CD4-positive, CD25-positive, alpha-beta regulatory T cell (primary cell): Measurements from ENCODE around the gene ZNF516. TPM values are rescaled to one million over a fixed set of nuclear protein-coding genes. Genes with fewer than 3 reads are reported as not detected.

Source experiments
- ATAC-seq, 2 donors: fragments of 150-1000 bp; cut with Tn5 transposase; one replicate each; pipeline ENCODE4 v1.10.0; 2021; ENCODE audit warnings: low read depth in 2 of 2, moderate number of reproducible peaks in 2 of 2, moderate library complexity in 1 of 2
- DNase-seq, 3 donors: peaks; one replicate each; pipeline versions ENCODE4 v3.0.0 to v3.0.0-alpha.2; 2012 to 2022; ENCODE audit warnings: mixed read lengths in 1 of 3
- H3K27ac ChIP-seq: one replicate; pipeline ENCODE4 v1.7.0; 2013; ENCODE audit warnings: mild to moderate bottlenecking, low read length; ENCODE audit not compliant: insufficient read depth, poor library complexity, severe bottlenecking
- H3K27me3 ChIP-seq: one replicate; pipeline ENCODE4 v1.7.0; 2013; ENCODE audit warnings: low read length; ENCODE audit not compliant: control insufficient read depth, insufficient read depth
- H3K36me3 ChIP-seq: one replicate; pipeline ENCODE4 v1.7.0; 2013; ENCODE audit warnings: mild to moderate bottlenecking, low read length, moderate library complexity; ENCODE audit not compliant: control insufficient read depth, insufficient read depth
- H3K4me1 ChIP-seq: 2 replicates; pipeline ENCODE4 v1.7.0; 2013; ENCODE audit warnings: mild to moderate bottlenecking, low read length; ENCODE audit not compliant: insufficient read depth, control insufficient read depth, poor library complexity, severe bottlenecking
- H3K4me3 ChIP-seq: one replicate; pipeline ENCODE4 v1.7.0; 2013; ENCODE audit warnings: low read depth, mild to moderate bottlenecking, low read length, moderate library complexity
- H3K9me3 ChIP-seq, 2 experiments: 1 replicate in 1 of 2; 2 replicates in 1 of 2; pipeline ENCODE4 v1.7.0; 2013; ENCODE audit warnings: low read length in 2 of 2, mild to moderate bottlenecking in 1 of 2, moderate library complexity in 1 of 2; ENCODE audit not compliant: control insufficient read depth in 2 of 2
- H3K27ac Mint-ChIP-seq, 3 donors: one replicate each; pipeline ENCODE4 v1.8.0; 2020 to 2022; ENCODE audit warnings: mild to moderate bottlenecking in 3 of 3, mixed read lengths in 3 of 3, moderate library complexity in 2 of 3
- H3K27me3 Mint-ChIP-seq: one replicate; pipeline ENCODE4 v1.8.0; 2022; ENCODE audit warnings: mild to moderate bottlenecking, mixed read lengths
- H3K36me3 Mint-ChIP-seq: one replicate; pipeline ENCODE4 v1.8.0; 2020; ENCODE audit warnings: mixed read lengths
- H3K4me1 Mint-ChIP-seq, 4 donors: one replicate each; pipeline ENCODE4 v1.8.0; 2020 to 2022; ENCODE audit warnings: mixed read lengths in 4 of 4, mild to moderate bottlenecking in 1 of 4
- H3K4me3 Mint-ChIP-seq, 4 donors: one replicate each; pipeline ENCODE4 v1.8.0; 2020 to 2022; ENCODE audit warnings: mild to moderate bottlenecking in 4 of 4, mixed read lengths in 4 of 4, moderate library complexity in 3 of 4
- H3K9me3 Mint-ChIP-seq, 7 donors: one replicate each; pipeline ENCODE4 v1.8.0; 2020 to 2022; ENCODE audit warnings: mixed read lengths in 7 of 7, mild to moderate bottlenecking in 3 of 7, moderate library complexity in 2 of 7
- polyA plus RNA-seq, 4 donors: library from polyadenylated mRNA; unstranded; fragments of 300-500 nt; fragmentation: Illumina TruSeq; gene quantifications; one replicate each; pipeline ENCODE4 v1.2.3, GENCODE V29; 2021
- total RNA-seq: library from RNA; stranded (reverse); gene quantifications from one replicate; pipeline ENCODE4 v1.2.3, GENCODE V29; 2022

ZNF516 gene
- total and polyA plus RNA-seq, 5 donors from 2014 or later = 0.26 to 9.9 (median 0.57) TPM; not detected in 1

- Histone ChIP-seq H3K27ac (no peak overlapping the region), H3K36me3 (no peaks in the 10 kb centered on the region), H3K27me3 (peaks cover 23% of the 10 kb centered on the region), H3K4me3 (no peak overlapping the region), H3K9me3 (no peaks in the 10 kb centered on the region), H3K4me1 (peaks cover 30% of the 10 kb centered on the region)
- DNase-seq (no peak), ATAC-seq (no peak)
- H3K36me3 Mint-ChIP-seq = peaks cover 3% of the 10 kb centered on the region
- peaks cover 0 to 4% (median 0%) of the 10 kb centered on the region in 7 donors for H3K9me3 Mint-ChIP-seq
- H3K4me3 Mint-ChIP-seq = peak overlapping the region in 1 of 4 donors; percentile 70
- H3K27ac Mint-ChIP-seq = peak overlapping the region in 1 of 3 donors; percentile 22
- H3K4me1 Mint-ChIP-seq = peaks cover 0 to 37% (median 7%) of the 10 kb centered on the region in 4 donors
- peaks cover 79% of the 10 kb centered on the region for H3K27me3 Mint-ChIP-seq
Observed at GRCh38 chr18:76497021-76497420, 2.0 kb upstream of the ZNF516 start.

GRCh38 chr18:76496194-76496890 is 1.3 kb upstream of the ZNF516 start:
- Mint-ChIP-seq H3K4me1 (peaks cover 0 to 40% (median 7%) of the 10 kb centered on the region in 4 donors), H3K4me3 (peak overlapping the region in 3 of 4 donors; percentile 70 to 84 (median 83)), H3K9me3 (peaks cover 0 to 4% (median 0%) of the 10 kb centered on the region in 7 donors), H3K27me3 (peaks cover 78% of the 10 kb centered on the region), H3K27ac (no peak overlapping the region), H3K36me3 (peaks cover 3% of the 10 kb centered on the region)
- H3K27me3 ChIP-seq = peaks cover 23% of the 10 kb centered on the region
- H3K27ac ChIP-seq = no peak overlapping the region
- no peaks in the 10 kb centered on the region for H3K36me3 ChIP-seq
- no peak overlapping the region for H3K4me3 ChIP-seq
- peaks cover 35% of the 10 kb centered on the region for H3K4me1 ChIP-seq
- peak in 2 of 3 donors; percentile 15 to 20 for DNase-seq
- ATAC-seq = no peak
- no peaks in the 10 kb centered on the region for H3K9me3 ChIP-seq

- peak overlapping the region; percentile 70 to 88 (median 81) for H3K4me3 Mint-ChIP-seq
- peaks cover 24% of the 10 kb centered on the region for H3K27me3 ChIP-seq
- H3K4me3 ChIP-seq = peak overlapping the region; percentile 51
- H3K4me1 Mint-ChIP-seq = peaks cover 0 to 44% (median 8%) of the 10 kb centered on the region in 4 donors
- no peaks in the 10 kb centered on the region for H3K9me3 ChIP-seq
- ATAC-seq (peak in 1 of 2 donors; percentile 12), DNase-seq (peak in 1 of 3 donors; percentile 16)
- no peak overlapping the region for H3K27ac Mint-ChIP-seq
- peaks cover 39% of the 10 kb centered on the region for H3K4me1 ChIP-seq
- peaks cover 0 to 4% (median 0%) of the 10 kb centered on the region in 7 donors for H3K9me3 Mint-ChIP-seq
- H3K27me3 Mint-ChIP-seq = peaks cover 79% of the 10 kb centered on the region
- H3K36me3 Mint-ChIP-seq = peaks cover 3% of the 10 kb centered on the region
- H3K27ac ChIP-seq = no peak overlapping the region
- H3K36me3 ChIP-seq = no peaks in the 10 kb centered on the region
Observed at GRCh38 chr18:76495435-76496193, 572 bp upstream of the ZNF516 start.

GRCh38 chr18:76494231-76495005 is 624 bp downstream of the ZNF516 start:
- peaks cover 80% of the 10 kb centered on the region for H3K27me3 Mint-ChIP-seq
- Histone ChIP-seq H3K4me1 (peaks cover 42% of the 10 kb centered on the region), H3K9me3 (no peaks in the 10 kb centered on the region), H3K36me3 (no peaks in the 10 kb centered on the region), H3K27ac (no peak overlapping the region), H3K4me3 (peak overlapping the region; percentile 80), H3K27me3 (peaks cover 35% of the 10 kb centered on the region)
- DNase-seq (peak in 1 of 3 donors; percentile 11), ATAC-seq (no peak)
- peaks cover 0 to 4% (median 0%) of the 10 kb centered on the region in 7 donors for H3K9me3 Mint-ChIP-seq
- peak overlapping the region in 2 of 3 donors; percentile 51 to 74 for H3K27ac Mint-ChIP-seq
- peaks cover 0 to 49% (median 13%) of the 10 kb centered on the region in 4 donors for H3K4me1 Mint-ChIP-seq
- peaks cover 3% of the 10 kb centered on the region for H3K36me3 Mint-ChIP-seq
- peak overlapping the region; percentile 74 to 90 (median 86) for H3K4me3 Mint-ChIP-seq

- H3K36me3 Mint-ChIP-seq = peaks cover 3% of the 10 kb centered on the region
- H3K27ac Mint-ChIP-seq = peak overlapping the region in 2 of 3 donors; percentile 51 to 74
- Histone ChIP-seq H3K9me3 (no peaks in the 10 kb centered on the region), H3K27me3 (peaks cover 42% of the 10 kb centered on the region), H3K4me3 (peak overlapping the region; percentile 80), H3K36me3 (no peaks in the 10 kb centered on the region), H3K4me1 (peaks cover 42% of the 10 kb centered on the region), H3K27ac (no peak overlapping the region)
- H3K27me3 Mint-ChIP-seq = peaks cover 84% of the 10 kb centered on the region
- peaks cover 0 to 4% (median 0%) of the 10 kb centered on the region in 7 donors for H3K9me3 Mint-ChIP-seq
- ATAC-seq = no peak
- H3K4me3 Mint-ChIP-seq = peak overlapping the region; percentile 83 to 93 (median 89)
- H3K4me1 Mint-ChIP-seq = peaks cover 0 to 49% (median 13%) of the 10 kb centered on the region in 4 donors
- peak in 2 of 3 donors; percentile 16 for DNase-seq
Observed at GRCh38 chr18:76493213-76494161, 1.6 kb downstream of the ZNF516 start.

- no peaks in the 10 kb centered on the region for H3K9me3 ChIP-seq
- H3K27ac ChIP-seq = no peak overlapping the region
- DNase-seq (peak; percentile 73 to 98 (median 89)), ATAC-seq (peak; percentile 80 to 82)
- Mint-ChIP-seq H3K27ac (peak overlapping the region in 1 of 3 donors; percentile 46), H3K9me3 (peaks cover 0 to 4% (median 0%) of the 10 kb centered on the region in 7 donors), H3K36me3 (peaks cover 3% of the 10 kb centered on the region), H3K27me3 (peaks cover 87% of the 10 kb centered on the region), H3K4me1 (peaks cover 0 to 49% (median 15%) of the 10 kb centered on the region in 4 donors), H3K4me3 (peak overlapping the region; percentile 83 to 93 (median 89))
- H3K4me1 ChIP-seq = peaks cover 42% of the 10 kb centered on the region
- H3K36me3 ChIP-seq = no peaks in the 10 kb centered on the region
- H3K4me3 ChIP-seq = peak overlapping the region; percentile 80
- peaks cover 45% of the 10 kb centered on the region for H3K27me3 ChIP-seq
Observed at GRCh38 chr18:76492669-76493212, 2.3 kb downstream of the ZNF516 start.
